Body of pancreas (tissue), 4 donors: ENCODE measurements around the gene TRIM24.

Source experiments
- CTCF ChIP-seq, 7 experiments: fragments of 450-650 bp in 4 of 7; fragments of 200-600 bp in 3 of 7; sonication (generic) in 3 of 7; IDR thresholded peaks; one replicate each; pipeline ENCODE4 v1.5.1; 2016 to 2019; ENCODE audit warnings: antibody characterized with exemption in 7 of 7
- POLR2A ChIP-seq, 3 donors: fragments of 450-650 bp; IDR thresholded peaks; one replicate each; pipeline ENCODE4 v1.6.1; 2016; ENCODE audit warnings: antibody characterized with exemption in 3 of 3, mild to moderate bottlenecking in 2 of 3

- no peak for TF ChIP-seq CTCF (IDR thresholded peaks at IDR 0.05)
- no peak for TF ChIP-seq POLR2A (IDR thresholded peaks at IDR 0.05)
These were observed 128.9 kb downstream of the TRIM24 start for GRCh38 chr7:138588986-138589385.
